NCI-H345 (cell line): Measurements from ENCODE around the gene KLHL11.

Experiments used
- DNase-seq: peaks from one replicate; lab custom pipeline; 2025; lab: John Stamatoyannopoulos, UW

Gene KLHL11, protein sequence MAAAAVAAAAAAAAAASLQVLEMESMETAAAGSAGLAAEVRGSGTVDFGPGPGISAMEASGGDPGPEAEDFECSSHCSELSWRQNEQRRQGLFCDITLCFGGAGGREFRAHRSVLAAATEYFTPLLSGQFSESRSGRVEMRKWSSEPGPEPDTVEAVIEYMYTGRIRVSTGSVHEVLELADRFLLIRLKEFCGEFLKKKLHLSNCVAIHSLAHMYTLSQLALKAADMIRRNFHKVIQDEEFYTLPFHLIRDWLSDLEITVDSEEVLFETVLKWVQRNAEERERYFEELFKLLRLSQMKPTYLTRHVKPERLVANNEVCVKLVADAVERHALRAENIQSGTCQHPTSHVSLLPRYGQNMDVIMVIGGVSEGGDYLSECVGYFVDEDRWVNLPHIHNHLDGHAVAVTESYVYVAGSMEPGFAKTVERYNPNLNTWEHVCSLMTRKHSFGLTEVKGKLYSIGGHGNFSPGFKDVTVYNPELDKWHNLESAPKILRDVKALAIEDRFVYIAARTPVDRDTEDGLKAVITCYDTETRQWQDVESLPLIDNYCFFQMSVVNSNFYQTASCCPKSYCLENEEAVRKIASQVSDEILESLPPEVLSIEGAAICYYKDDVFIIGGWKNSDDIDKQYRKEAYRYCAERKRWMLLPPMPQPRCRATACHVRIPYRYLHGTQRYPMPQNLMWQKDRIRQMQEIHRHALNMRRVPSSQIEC

DNA sequence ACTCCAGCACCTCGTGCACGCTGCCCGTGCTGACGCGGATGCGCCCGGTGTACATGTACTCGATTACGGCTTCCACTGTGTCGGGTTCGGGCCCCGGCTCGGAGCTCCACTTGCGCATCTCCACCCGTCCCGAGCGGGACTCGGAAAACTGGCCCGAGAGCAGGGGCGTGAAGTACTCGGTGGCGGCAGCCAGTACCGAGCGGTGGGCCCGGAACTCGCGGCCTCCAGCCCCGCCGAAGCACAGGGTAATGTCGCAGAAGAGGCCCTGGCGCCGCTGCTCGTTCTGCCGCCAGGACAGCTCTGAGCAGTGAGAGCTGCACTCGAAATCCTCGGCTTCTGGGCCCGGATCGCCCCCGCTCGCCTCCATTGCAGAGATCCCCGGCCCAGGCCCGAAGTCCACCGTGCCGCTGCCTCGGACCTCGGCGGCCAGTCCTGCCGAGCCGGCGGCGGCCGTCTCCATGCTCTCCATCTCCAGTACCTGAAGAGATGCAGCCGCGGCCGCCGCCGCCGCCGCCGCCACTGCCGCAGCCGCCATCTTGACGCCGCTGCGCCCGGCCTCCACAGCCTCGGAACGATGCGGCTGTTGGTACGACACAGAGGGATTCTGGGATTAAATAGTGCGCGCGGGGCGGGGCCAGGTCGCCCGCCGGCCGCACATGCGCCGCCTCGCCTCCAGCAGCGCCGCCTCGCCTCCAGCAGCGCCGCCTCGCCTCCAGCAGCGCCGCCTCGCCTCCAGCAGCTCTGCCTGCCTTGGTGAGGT lies at the start of gene KLHL11:
Gene KLHL11, minus strand, starts transcription at position 588 of the 760 bp plus-strand sequence. Its CDS starts 53 bp downstream, at position 535.
- peak; percentile 91 for DNase-seq

DNA sequence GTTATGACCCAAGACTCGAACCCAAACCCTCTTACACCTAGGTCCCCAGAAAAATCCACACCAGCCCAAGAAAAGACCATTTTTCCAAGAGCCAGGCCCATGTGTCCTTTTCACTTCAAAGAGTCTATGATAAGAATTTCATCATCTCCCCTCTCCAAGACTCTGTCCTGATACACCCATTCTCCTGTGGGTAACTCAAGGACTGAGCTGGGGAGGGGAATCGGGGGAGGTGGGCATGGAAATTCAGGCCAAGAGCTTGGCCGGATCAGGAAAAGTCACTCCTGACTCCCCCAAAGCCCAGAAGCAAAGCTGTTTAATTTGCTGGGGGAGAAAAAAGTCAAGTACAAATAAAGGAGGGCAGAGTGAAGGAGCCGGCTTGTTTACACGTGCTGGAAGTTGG lies 49.8 kb upstream of the KLHL11 start:
- DNase-seq, result no peak

GRCh38 chr17:41914358-41914766 lies 49.1 kb upstream of the KLHL11 start:
- DNase-seq, result no peak

DNA sequence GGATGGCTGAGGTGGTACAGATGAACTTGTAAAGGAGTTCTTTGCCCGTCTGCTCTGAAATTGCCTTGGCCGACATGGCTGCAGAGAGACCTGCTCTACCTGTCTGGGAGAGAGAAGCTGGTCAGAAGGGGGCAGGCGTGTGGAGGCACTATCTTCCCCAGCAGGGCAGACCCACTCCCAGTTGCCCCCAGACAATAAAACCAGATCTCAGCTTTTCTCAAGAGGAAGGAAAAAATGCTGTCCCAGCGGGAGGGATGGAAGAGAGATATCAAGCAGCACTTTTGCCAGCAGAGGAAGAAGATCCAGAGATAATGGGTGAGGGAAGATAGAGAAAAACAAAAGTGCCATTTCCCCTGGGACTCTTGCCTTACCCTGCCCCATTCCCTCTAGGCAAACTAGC lies 48.6 kb upstream of the KLHL11 start:
- DNase-seq, result no peak

- no peak for DNase-seq
These were observed 47.7 kb upstream of the KLHL11 start for GRCh38 chr17:41912925-41913324.

- DNase-seq, result no peak
These were observed 45.6 kb upstream of the KLHL11 start for GRCh38 chr17:41910701-41911391.

DNA sequence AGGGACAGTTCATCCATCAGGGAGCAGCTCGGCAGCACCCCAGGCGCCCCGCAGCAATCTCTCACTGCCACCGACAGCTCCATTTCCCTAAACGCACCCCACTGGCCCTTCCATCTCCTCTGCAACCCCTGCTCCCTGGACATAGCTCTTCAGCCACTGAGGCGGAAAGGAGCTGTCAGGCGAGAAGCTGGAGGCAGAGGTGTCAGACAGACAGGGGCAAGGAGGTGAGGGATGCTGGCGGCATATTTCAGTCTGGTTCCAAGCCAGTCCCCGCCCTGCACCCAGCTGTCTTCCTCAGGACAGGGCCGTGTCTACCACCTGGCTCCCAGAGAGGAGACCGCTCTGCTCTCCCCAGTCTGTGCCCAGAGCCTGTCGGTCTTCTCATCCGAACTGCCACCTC lies 43.9 kb upstream of the KLHL11 start:
- DNase-seq, result no peak

DNA sequence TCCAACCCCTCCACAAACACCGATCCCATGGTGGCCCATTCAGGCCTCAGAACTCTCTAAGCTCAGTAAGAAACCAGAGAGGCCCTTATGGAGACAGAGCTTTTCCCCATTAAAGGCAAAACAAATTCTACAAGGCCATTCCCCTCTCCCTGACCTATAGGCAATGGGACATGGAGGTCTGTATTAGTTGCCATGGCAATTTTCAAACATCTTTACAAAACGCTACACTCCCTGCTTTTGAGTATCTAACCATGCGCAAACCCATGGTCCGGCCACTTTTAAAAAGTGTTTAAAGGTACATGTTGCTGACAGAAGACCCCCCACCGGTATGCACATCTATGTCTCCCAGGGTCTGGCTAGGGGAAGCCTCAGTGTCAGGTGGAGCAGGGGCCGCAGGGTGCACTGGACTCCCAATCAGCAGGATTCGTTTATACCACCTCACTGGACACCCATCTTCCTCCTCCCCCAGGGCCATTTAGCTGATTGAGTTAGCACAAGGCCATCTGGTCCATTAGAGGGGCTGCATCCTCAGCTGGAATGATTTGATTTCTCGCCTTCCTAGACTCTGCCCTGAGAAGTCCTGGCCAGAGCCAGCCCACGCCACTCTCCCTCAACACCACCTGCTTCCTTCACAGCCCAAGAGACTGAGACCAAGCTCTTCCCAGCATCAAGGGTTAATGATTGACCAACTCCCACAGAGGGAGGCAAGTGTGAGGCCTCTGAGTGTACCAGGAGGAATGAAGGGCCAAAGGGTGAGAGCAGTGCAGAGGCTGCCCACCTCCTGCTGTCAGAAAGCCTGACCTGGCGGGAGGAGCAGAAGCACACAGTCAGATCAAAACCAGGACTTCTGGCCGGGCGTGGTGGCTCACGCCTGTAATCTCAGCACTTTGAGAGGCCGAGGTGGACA lies 42.7 kb upstream of the KLHL11 start:
- DNase-seq, result no peak

DNA sequence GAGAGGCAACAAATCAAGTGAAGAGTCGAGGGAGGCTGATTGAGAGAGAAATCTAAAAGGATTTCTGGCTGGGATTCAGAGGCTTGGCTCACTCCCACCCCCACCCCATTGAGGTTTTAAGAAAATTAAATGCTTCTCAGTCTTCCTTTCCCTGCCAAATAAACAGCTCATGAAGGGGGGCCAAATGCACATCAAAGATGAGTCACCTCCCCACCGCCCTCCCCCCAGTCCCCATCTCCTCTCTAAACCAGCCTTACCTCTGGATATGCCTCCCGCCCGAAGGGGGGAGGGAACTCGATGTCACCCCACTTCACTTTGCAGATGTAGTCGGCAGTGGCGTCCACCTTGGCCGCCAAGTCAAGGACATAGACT lies 41.9 kb upstream of the KLHL11 start:
- DNase-seq, result no peak

DNA sequence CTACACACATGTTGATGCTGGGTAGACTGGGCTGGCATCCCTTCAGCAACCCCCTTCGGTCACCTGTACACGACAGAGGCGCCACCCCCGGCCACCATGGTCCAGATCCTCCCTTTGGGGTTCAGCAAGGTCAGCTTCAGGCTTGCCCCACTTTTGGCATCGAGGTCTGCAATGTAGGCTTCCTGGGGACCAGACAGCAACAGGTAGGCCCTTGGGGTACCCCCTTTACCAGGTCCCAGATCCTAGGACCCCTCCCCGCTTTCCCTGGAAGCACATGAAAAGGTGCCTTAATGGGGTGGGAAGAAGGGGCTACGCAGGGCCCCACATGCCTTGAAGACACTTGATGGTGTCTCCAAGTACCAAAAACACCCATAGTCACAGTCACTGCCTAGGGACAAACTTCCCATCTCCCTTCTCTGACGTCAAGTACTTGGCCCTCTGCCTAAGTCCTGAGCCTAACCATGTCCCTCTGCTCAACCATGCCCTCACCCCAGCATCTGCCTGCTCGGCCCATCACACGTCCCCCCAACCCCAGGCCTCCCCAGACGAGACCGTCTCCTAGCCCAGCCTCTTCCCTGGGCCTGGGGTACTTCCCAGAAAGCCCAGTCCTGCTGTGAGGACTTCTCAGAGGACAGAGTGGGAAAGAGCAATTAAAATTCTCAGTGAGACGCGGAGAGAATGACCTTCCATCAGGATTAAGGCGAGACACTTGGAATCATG lies 41.4 kb upstream of the KLHL11 start:
- DNase-seq, result no peak

DNA sequence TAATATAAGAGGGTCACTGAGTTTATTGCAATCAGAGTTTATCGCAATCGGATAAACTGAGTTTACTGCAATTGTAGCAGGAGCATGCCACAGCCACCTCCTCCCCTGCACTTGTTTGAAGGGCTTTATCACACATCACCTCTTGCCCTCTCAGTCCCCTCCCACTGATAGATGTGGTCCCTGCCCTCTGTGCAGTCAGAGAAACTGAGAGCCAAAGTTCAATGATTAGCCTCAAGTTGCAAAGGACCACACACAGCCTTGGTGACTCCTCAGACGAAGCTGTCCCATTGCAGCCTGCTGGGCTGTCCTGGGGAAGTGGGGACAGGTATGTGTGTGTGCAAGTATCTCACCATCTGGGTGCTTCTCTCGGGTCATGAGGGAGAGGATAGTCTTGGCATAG lies 39.9 kb upstream of the KLHL11 start:
- no peak for DNase-seq

- DNase-seq, result no peak
These were observed 39.1 kb upstream of the KLHL11 start for GRCh38 chr17:41904242-41904841.

- no peak for DNase-seq
These were observed 36.4 kb upstream of the KLHL11 start for GRCh38 chr17:41901646-41902045.

DNA sequence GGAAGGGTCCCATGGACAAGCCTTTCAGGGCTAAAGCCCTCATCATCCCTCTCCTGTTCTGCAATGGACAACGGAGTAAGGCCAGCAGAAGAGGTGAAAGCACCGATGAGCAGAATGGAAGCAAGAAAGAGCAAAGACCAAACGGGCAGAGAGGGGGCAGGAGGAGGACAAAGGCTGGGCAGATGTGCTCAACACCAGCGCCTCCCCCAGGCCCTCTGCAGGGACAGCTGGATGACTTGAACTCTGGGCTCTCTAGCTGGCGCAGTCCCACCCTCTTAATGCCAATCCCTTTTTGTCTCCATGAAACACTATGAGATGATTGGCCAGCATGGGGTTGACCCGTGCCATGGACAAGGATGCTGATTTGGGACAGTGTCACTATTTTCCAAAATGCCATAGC lies 31.5 kb upstream of the KLHL11 start:
- DNase-seq, result no peak

DNA sequence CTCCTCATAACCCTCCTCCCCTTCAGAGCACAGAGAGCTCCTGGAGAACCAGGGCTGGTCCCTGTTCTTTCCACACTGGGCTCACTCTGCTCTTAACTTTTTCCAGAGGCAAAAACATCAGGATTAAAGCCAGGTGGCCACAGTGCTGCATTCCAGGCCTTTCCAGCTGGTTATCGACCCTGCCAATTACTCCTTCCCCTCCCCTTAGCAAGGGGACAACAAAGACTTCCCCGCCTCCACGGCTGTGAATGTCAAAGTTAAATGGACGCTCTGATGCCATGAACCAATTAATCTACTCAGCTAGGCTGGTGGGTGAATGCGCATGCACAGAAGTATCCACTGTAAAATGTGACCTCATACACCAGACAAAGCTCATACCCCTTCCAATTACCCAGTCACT lies 30.4 kb upstream of the KLHL11 start:
- DNase-seq, result no peak

GRCh38 chr17:41894791-41895331 lies 29.6 kb upstream of the KLHL11 start:
- no peak for DNase-seq

GRCh38 chr17:41893384-41893783 lies 28.2 kb upstream of the KLHL11 start:
- no peak for DNase-seq

GRCh38 chr17:41892021-41892376 lies 26.8 kb upstream of the KLHL11 start:
- DNase-seq, result no peak

- DNase-seq, result no peak
These were observed 26.2 kb upstream of the KLHL11 start for GRCh38 chr17:41891135-41892020.
